HepG2 (cell line): ENCODE results near the gene PDZK1. TPM values are rescaled to one million over a fixed set of nuclear protein-coding genes. Genes with fewer than 3 reads are reported as not detected.

Source experiments
- AGO1 ChIP-seq: fragments of 200-400 bp; formaldehyde crosslinking; IDR thresholded peaks from 2 replicates; pipeline ENCODE4 v1.6.1; 2017; ENCODE audit warnings: mild to moderate bottlenecking, low read depth, low read length, moderate library complexity; ENCODE audit not compliant: poor library complexity, severe bottlenecking
- AKAP8 ChIP-seq: sonication (generic); formaldehyde crosslinking; IDR thresholded peaks from 2 replicates; pipeline ENCODE4 v1.5.1; 2020; ENCODE audit warnings: mild to moderate bottlenecking, missing genetic modification reagents
- ARNT ChIP-seq: fragments of 450-650 bp; IDR thresholded peaks from 2 replicates; pipeline ENCODE4 v1.6.1; 2017
- ERF ChIP-seq: IDR thresholded peaks from 2 replicates; pipeline ENCODE4 v1.6.1; 2018; ENCODE audit warnings: missing biosample characterization, missing genetic modification reagents
- FOSL1 ChIP-seq: sonication (generic); formaldehyde crosslinking; IDR thresholded peaks from 2 replicates; pipeline ENCODE4 v1.9.0; 2021; ENCODE audit warnings: missing genetic modification reagents, borderline replicate concordance
- KAT2B ChIP-seq: fragments of 150-350 bp; IDR thresholded peaks from 2 replicates; pipeline ENCODE4 v1.6.1; 2014; ENCODE audit warnings: low read depth, low read length, borderline replicate concordance
- KMT2A ChIP-seq: sonication (generic); formaldehyde crosslinking; IDR thresholded peaks from 2 replicates; pipeline ENCODE4 v1.4.0; 2020; ENCODE audit warnings: missing genetic modification reagents
- NPAS2 ChIP-seq: sonication (generic); formaldehyde crosslinking; IDR thresholded peaks from 2 replicates; pipeline ENCODE4 v1.8.0; 2022; ENCODE audit warnings: mild to moderate bottlenecking, missing genetic modification reagents, borderline replicate concordance
- POLR2AphosphoS2 ChIP-seq: IDR thresholded peaks from 2 replicates; pipeline ENCODE4 v1.6.1; 2011; ENCODE audit warnings: low read depth, low read length, improper control_type of control experiment
- RBM39 ChIP-seq: fragments of 200-400 bp; formaldehyde crosslinking; IDR thresholded peaks from one replicate; pipeline ENCODE4 v1.6.1; 2018; ENCODE audit warnings: antibody characterized with exemption, mild to moderate bottlenecking, low read depth, low read length; ENCODE audit not compliant: poor library complexity, severe bottlenecking
- TBL1XR1 ChIP-seq: fragments of 150-350 bp; IDR thresholded peaks from 2 replicates; pipeline ENCODE4 v1.6.1; 2014; ENCODE audit warnings: borderline replicate concordance, low read length; ENCODE audit not compliant: partially characterized antibody
- ZBTB7B ChIP-seq: sonication (generic); formaldehyde crosslinking; IDR thresholded peaks from 2 replicates; pipeline ENCODE4 v1.4.0; 2020; ENCODE audit warnings: missing genetic modification reagents
- ZC3H13 ChIP-seq: sonication (generic); formaldehyde crosslinking; IDR thresholded peaks from 2 replicates; pipeline ENCODE4 v1.8.1; 2023; ENCODE audit warnings: mild to moderate bottlenecking, missing genetic modification reagents, moderate library complexity
- ZFP41 ChIP-seq: sonication (generic); formaldehyde crosslinking; IDR thresholded peaks from 2 replicates; pipeline ENCODE4 v1.4.0; 2020; ENCODE audit warnings: mild to moderate bottlenecking, missing genetic modification reagents, borderline replicate concordance
- ZNF354B ChIP-seq: sonication (generic); formaldehyde crosslinking; IDR thresholded peaks from 2 replicates; pipeline ENCODE4 v1.8.0; 2022; ENCODE audit warnings: mild to moderate bottlenecking, missing genetic modification reagents
- ZNF431 ChIP-seq: sonication (generic); formaldehyde crosslinking; IDR thresholded peaks from 2 replicates; pipeline ENCODE4 v1.9.0; 2022; ENCODE audit warnings: missing genetic modification reagents, low read depth, mild to moderate bottlenecking, borderline replicate concordance
- ZNF547 ChIP-seq: sonication (generic); formaldehyde crosslinking; IDR thresholded peaks from 2 replicates; pipeline ENCODE4 v1.5.1; 2020; ENCODE audit warnings: mild to moderate bottlenecking, missing genetic modification reagents
- ZNF569 ChIP-seq: sonication (generic); formaldehyde crosslinking; IDR thresholded peaks from 2 replicates; pipeline ENCODE4 v1.5.0; 2020; ENCODE audit warnings: mild to moderate bottlenecking, missing genetic modification reagents, moderate library complexity, borderline replicate concordance
- ZNF839 ChIP-seq: sonication (generic); formaldehyde crosslinking; IDR thresholded peaks from 2 replicates; pipeline ENCODE4 v1.4.0; 2020; ENCODE audit warnings: missing genetic modification reagents, mild to moderate bottlenecking, borderline replicate concordance
- polyA plus RNA-seq, 8 experiments: library from polyadenylated mRNA; depleted of rRNA in 3 of 8; stranded (reverse) in 7 of 8; unstranded in 1 of 8; fragments of >200 nt; fragmentation: Illumina TruSeq in 4 of 8; extraction: Trizol in 4 of 8; gene quantifications; 2 replicates each; pipeline versions ENCODE4 v1.2.1 to v1.2.3, GENCODE V29; 2011 to 2016; ENCODE audit warnings: low read depth in 4 of 8, missing spikeins in 1 of 8, mixed read lengths in 1 of 8; ENCODE audit not compliant: insufficient read depth in 1 of 8
- total RNA-seq, 5 experiments: library from RNA; depleted of rRNA; stranded (reverse); fragments of >200 nt; fragmentation: Illumina TruSeq; extraction: Trizol; gene quantifications; 2 replicates each; pipeline ENCODE4 v1.2.3, GENCODE V29; 2016; ENCODE audit warnings: low read depth in 1 of 5
- TF ChIP-seq, protein P1 (sequence below): sonication (generic); formaldehyde crosslinking; IDR thresholded peaks from 2 replicates; pipeline ENCODE4 v1.4.0; 2020; ENCODE audit warnings: missing genetic modification reagents
- TF ChIP-seq, protein P2 (sequence below): sonication (generic); formaldehyde crosslinking; IDR thresholded peaks from 2 replicates; pipeline ENCODE4 v1.8.0; 2022; ENCODE audit warnings: mild to moderate bottlenecking, missing genetic modification reagents; ENCODE audit not compliant: insufficient replicate concordance
- TF ChIP-seq, protein P3 (sequence below): sonication (generic); formaldehyde crosslinking; IDR thresholded peaks from 2 replicates; pipeline ENCODE4 v1.8.1; 2023; ENCODE audit warnings: mild to moderate bottlenecking, moderate library complexity, missing genetic modification reagents
- TF ChIP-seq, protein P4 (sequence below): sonication (generic); formaldehyde crosslinking; IDR thresholded peaks from 2 replicates; pipeline ENCODE4 v1.4.0; 2020; ENCODE audit warnings: missing genetic modification reagents

PDZK1 gene
- total and polyA plus RNA-seq, 2 of the 13 experiments (the other 11 are each of a cell fraction or from before 2014, with no cell fraction given) = 16.2 to 46.4 TPM

DNA sequence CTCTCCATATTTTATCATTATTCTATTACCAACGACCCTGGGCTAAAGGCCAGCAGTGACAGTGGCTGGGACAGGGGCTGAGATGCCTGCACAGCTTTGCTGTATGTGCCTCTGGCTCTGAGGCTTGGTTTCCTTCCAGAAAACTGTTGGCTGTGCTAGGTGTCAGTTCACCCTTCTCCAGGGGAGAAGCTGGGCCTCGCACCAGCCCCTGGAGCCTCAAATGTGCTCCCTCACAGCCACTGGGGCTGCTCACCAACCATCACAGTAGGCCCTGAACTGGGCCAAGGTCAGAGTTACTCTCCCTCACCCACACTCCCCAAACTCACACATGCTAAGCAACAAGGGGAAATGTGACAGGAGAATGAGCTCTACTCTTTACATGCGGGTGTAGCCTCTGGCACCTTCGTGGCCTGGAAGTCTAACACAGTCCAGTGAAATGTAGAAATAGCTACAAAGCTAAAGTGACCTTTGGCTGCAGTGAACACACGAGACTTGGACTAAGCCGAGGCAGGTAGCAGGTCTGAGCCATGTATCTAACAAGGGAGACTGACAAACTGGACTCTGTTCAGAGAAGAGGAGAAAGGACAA, 7.5 kb upstream of the PDZK1 start (continued):
- TF ChIP-seq, protein P1, sequence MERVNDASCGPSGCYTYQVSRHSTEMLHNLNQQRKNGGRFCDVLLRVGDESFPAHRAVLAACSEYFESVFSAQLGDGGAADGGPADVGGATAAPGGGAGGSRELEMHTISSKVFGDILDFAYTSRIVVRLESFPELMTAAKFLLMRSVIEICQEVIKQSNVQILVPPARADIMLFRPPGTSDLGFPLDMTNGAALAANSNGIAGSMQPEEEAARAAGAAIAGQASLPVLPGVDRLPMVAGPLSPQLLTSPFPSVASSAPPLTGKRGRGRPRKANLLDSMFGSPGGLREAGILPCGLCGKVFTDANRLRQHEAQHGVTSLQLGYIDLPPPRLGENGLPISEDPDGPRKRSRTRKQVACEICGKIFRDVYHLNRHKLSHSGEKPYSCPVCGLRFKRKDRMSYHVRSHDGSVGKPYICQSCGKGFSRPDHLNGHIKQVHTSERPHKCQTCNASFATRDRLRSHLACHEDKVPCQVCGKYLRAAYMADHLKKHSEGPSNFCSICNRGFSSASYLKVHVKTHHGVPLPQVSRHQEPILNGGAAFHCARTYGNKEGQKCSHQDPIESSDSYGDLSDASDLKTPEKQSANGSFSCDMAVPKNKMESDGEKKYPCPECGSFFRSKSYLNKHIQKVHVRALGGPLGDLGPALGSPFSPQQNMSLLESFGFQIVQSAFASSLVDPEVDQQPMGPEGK (CRISPR knock-in tag) = peak; percentile 39; the same call in 1 of the 2 replicates
- TF ChIP-seq AGO1 = no peak
- TF ChIP-seq ZNF547 = peak; percentile 88
- TF ChIP-seq AKAP8 = no peak
- no peak for TF ChIP-seq POLR2AphosphoS2
- no peak for TF ChIP-seq ARNT
- no peak for TF ChIP-seq ZFP41
- TF ChIP-seq, protein P2, sequence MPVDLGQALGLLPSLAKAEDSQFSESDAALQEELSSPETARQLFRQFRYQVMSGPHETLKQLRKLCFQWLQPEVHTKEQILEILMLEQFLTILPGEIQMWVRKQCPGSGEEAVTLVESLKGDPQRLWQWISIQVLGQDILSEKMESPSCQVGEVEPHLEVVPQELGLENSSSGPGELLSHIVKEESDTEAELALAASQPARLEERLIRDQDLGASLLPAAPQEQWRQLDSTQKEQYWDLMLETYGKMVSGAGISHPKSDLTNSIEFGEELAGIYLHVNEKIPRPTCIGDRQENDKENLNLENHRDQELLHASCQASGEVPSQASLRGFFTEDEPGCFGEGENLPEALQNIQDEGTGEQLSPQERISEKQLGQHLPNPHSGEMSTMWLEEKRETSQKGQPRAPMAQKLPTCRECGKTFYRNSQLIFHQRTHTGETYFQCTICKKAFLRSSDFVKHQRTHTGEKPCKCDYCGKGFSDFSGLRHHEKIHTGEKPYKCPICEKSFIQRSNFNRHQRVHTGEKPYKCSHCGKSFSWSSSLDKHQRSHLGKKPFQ (CRISPR knock-in tag) = no peak
- no peak for TF ChIP-seq FOSL1 (CRISPR knock-in tag)
- no peak for TF ChIP-seq ZNF839 (CRISPR knock-in tag)
- peak; percentile 57 for TF ChIP-seq KMT2A (CRISPR knock-in tag)
- TF ChIP-seq, protein P3, sequence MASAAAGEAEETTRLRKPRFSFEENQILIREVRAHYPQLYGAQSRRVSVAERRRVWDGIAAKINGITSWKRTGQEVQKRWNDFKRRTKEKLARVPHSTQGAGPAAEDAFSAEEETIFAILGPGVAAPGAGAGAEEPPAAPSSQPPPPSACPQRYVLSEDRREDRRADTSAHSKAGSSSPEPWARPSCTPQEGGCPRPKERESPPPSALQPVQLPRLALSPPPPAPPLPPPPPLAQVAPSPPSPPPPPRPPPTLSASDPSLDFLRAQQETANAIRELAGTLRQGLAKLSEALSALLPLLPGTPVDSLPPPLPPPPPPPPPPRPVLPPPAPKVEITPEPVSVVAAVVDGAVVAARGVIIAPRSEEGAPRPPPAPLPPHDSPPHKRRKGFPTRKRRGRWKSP (CRISPR knock-in tag) = 0 out of 2 replicates have a peak, but pooled peaks have one; percentile 43
- peak; percentile 60 for TF ChIP-seq ERF (CRISPR knock-in tag)
- TF ChIP-seq ZBTB7B (CRISPR knock-in tag) = peak; percentile 47; the same call in 1 of the 2 replicates
- no peak for TF ChIP-seq KAT2B
- TF ChIP-seq RBM39 = no peak
- TF ChIP-seq, protein P4, sequence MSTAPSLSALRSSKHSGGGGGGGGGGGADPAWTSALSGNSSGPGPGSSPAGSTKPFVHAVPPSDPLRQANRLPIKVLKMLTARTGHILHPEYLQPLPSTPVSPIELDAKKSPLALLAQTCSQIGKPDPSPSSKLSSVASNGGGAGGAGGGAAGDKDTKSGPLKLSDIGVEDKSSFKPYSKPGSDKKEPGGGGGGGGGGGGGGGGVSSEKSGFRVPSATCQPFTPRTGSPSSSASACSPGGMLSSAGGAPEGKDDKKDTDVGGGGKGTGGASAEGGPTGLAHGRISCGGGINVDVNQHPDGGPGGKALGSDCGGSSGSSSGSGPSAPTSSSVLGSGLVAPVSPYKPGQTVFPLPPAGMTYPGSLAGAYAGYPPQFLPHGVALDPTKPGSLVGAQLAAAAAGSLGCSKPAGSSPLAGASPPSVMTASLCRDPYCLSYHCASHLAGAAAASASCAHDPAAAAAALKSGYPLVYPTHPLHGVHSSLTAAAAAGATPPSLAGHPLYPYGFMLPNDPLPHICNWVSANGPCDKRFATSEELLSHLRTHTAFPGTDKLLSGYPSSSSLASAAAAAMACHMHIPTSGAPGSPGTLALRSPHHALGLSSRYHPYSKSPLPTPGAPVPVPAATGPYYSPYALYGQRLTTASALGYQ (CRISPR knock-in tag) = 0 out of 2 replicates have a peak, but pooled peaks have one; percentile 41
- TF ChIP-seq ZNF354B (CRISPR knock-in tag) = no peak
- TF ChIP-seq NPAS2 = no peak
- TF ChIP-seq ZC3H13 = 0 out of 2 replicates have a peak, but pooled peaks have one; percentile 45
- TF ChIP-seq ZNF569 (CRISPR knock-in tag) = no peak
- no peak for TF ChIP-seq TBL1XR1
- 0 out of 2 replicates have a peak, but pooled peaks have one; percentile 20 for TF ChIP-seq ZNF431 (CRISPR knock-in tag)
